H9 (cell line): Measurements from ENCODE around the gene KSR1. TPM values are rescaled to one million over a fixed set of nuclear protein-coding genes. Genes with fewer than 3 reads are reported as not detected.

ENCODE experiments used
- DNase-seq: peaks from one replicate; pipeline ENCODE4 v3.0.0-alpha.2; 2017
- H2AFZ ChIP-seq: one replicate; pipeline ENCODE4 v1.6.1; 2013; ENCODE audit warnings: mild to moderate bottlenecking, low read length, control low read depth, moderate library complexity
- H2AK5ac ChIP-seq: 2 replicates; pipeline ENCODE4 v1.6.1; 2013; ENCODE audit warnings: low read length, control low read depth, mixed read lengths; ENCODE audit not compliant: insufficient read length
- H2BK120ac ChIP-seq: one replicate; pipeline ENCODE4 v1.6.1; 2013; ENCODE audit warnings: low read depth, mild to moderate bottlenecking, low read length, control low read depth, inconsistent platforms; ENCODE audit not compliant: poor library complexity, severe bottlenecking
- H2BK12ac ChIP-seq: 2 replicates; pipeline ENCODE4 v1.6.1; 2013; ENCODE audit warnings: low read length, control low read depth, mixed read lengths, low read depth; ENCODE audit not compliant: insufficient read length
- H2BK15ac ChIP-seq: 2 replicates; pipeline ENCODE4 v1.6.1; 2013; ENCODE audit warnings: low read depth, low read length, control low read depth
- H2BK20ac ChIP-seq: one replicate; pipeline ENCODE4 v1.6.1; 2013; ENCODE audit warnings: low read depth, mild to moderate bottlenecking, low read length, control low read depth, inconsistent platforms; ENCODE audit not compliant: poor library complexity, severe bottlenecking
- H2BK5ac ChIP-seq: 2 replicates; pipeline ENCODE4 v1.6.1; 2013; ENCODE audit warnings: low read length, control low read depth, mixed read lengths; ENCODE audit not compliant: insufficient read length
- H3K14ac ChIP-seq: 2 replicates; pipeline ENCODE4 v1.6.1; 2013; ENCODE audit warnings: low read length, control low read depth; ENCODE audit not compliant: insufficient read depth
- H3K18ac ChIP-seq: 2 replicates; pipeline ENCODE4 v1.6.1; 2013; ENCODE audit warnings: low read depth, mild to moderate bottlenecking, mixed read lengths, low read length, control low read depth; ENCODE audit not compliant: insufficient read length
- H3K23ac ChIP-seq: 2 replicates; pipeline ENCODE4 v1.6.1; 2013; ENCODE audit warnings: low read length, control low read depth, mixed read lengths, low read depth; ENCODE audit not compliant: insufficient read length
- H3K23me2 ChIP-seq: 2 replicates; pipeline ENCODE4 v1.6.1; 2013; ENCODE audit warnings: low read depth, mild to moderate bottlenecking, mixed read lengths, low read length, control low read depth; ENCODE audit not compliant: insufficient read length, poor library complexity, severe bottlenecking
- H3K27ac ChIP-seq: 2 replicates; pipeline ENCODE4 v1.5.1; 2013; ENCODE audit warnings: low read length, control low read depth, mixed read lengths, low read depth; ENCODE audit not compliant: insufficient read length
- H3K27me3 ChIP-seq: 2 replicates; pipeline ENCODE4 v1.6.1; 2013; ENCODE audit warnings: low read length, control low read depth, inconsistent platforms; ENCODE audit not compliant: insufficient read depth
- H3K4ac ChIP-seq: 2 replicates; pipeline ENCODE4 v1.6.1; 2013; ENCODE audit warnings: low read depth, mild to moderate bottlenecking, control low read depth, inconsistent platforms, low read length, moderate library complexity
- H3K4me1 ChIP-seq: 2 replicates; pipeline ENCODE4 v1.6.1; 2013; ENCODE audit warnings: low read length, control low read depth, inconsistent platforms; ENCODE audit not compliant: insufficient read depth
- H3K4me2 ChIP-seq: 2 replicates; pipeline ENCODE4 v1.6.1; 2013; ENCODE audit warnings: low read length, control low read depth, mixed read lengths; ENCODE audit not compliant: insufficient read length, insufficient read depth
- H3K56ac ChIP-seq: 2 replicates; pipeline ENCODE4 v1.6.1; 2013; ENCODE audit warnings: low read depth, mild to moderate bottlenecking, mixed read lengths, low read length, control low read depth; ENCODE audit not compliant: insufficient read length
- H3K79me1 ChIP-seq: 2 replicates; pipeline ENCODE4 v1.6.1; 2013; ENCODE audit warnings: low read depth, mild to moderate bottlenecking, moderate library complexity, low read length, control low read depth, inconsistent platforms; ENCODE audit not compliant: insufficient read depth, poor library complexity, severe bottlenecking
- H3K79me2 ChIP-seq: 2 replicates; pipeline ENCODE4 v1.6.1; 2013; ENCODE audit warnings: low read length, control low read depth, inconsistent platforms; ENCODE audit not compliant: insufficient read depth
- H3K9ac ChIP-seq: 2 replicates; pipeline ENCODE4 v1.6.1; 2013; ENCODE audit warnings: low read length, control low read depth, mixed read lengths; ENCODE audit not compliant: insufficient read length; ENCODE audit errors: extremely low read depth
- H3K9me3 ChIP-seq: one replicate; pipeline ENCODE4 v1.6.1; 2013; ENCODE audit warnings: low read depth, low read length, inconsistent platforms; ENCODE audit not compliant: control insufficient read depth
- H3T11ph ChIP-seq: one replicate; pipeline ENCODE4 v1.6.1; 2013; ENCODE audit warnings: mild to moderate bottlenecking, low read length, control low read depth, inconsistent platforms
- H4K20me1 ChIP-seq: one replicate; pipeline ENCODE4 v1.6.1; 2013; ENCODE audit not compliant: control insufficient read depth, insufficient read length, insufficient read depth
- H4K5ac ChIP-seq: 2 replicates; pipeline ENCODE4 v1.6.1; 2013; ENCODE audit warnings: low read depth, mild to moderate bottlenecking, mixed read lengths, low read length, control low read depth; ENCODE audit not compliant: insufficient read length
- H4K8ac ChIP-seq: replicated peaks from 2 replicates; pipeline ENCODE4 v1.6.1; 2013; ENCODE audit warnings: low read length, control low read depth, mixed read lengths, low read depth; ENCODE audit not compliant: insufficient read length
- H4K91ac ChIP-seq: 2 replicates; pipeline ENCODE4 v1.6.1; 2013; ENCODE audit warnings: low read depth, mild to moderate bottlenecking, moderate library complexity, mixed read lengths, low read length, control low read depth; ENCODE audit not compliant: insufficient read length
- H3K27ac Mint-ChIP-seq, 3 experiments: 2 replicates in 2 of 3; 3 replicates in 1 of 3; pipeline ENCODE4 v1.8.0; 2020 to 2021; ENCODE audit warnings: mixed read lengths in 3 of 3, mild to moderate bottlenecking in 1 of 3, moderate library complexity in 1 of 3
- H3K27me3 Mint-ChIP-seq: 2 replicates; pipeline ENCODE4 v1.8.0; 2021; ENCODE audit warnings: low read depth, mild to moderate bottlenecking, moderate library complexity, mixed read lengths
- H3K36me3 Mint-ChIP-seq, 3 experiments: 2 replicates in 2 of 3; 3 replicates in 1 of 3; pipeline ENCODE4 v1.8.0; 2020 to 2021; ENCODE audit warnings: low read depth in 3 of 3, mixed read lengths in 3 of 3; ENCODE audit not compliant: insufficient read depth in 1 of 3
- H3K4me1 Mint-ChIP-seq, 2 experiments: 2 replicates each; pipeline ENCODE4 v1.8.0; 2020; ENCODE audit warnings: mixed read lengths in 2 of 2
- H3K4me3 Mint-ChIP-seq, 2 experiments: 2 replicates in 1 of 2; 3 replicates in 1 of 2; pipeline ENCODE4 v1.8.0; 2020 to 2021; ENCODE audit warnings: mild to moderate bottlenecking in 2 of 2, mixed read lengths in 2 of 2, moderate library complexity in 1 of 2
- H3K9me3 Mint-ChIP-seq, 2 experiments: 2 replicates in 1 of 2; 3 replicates in 1 of 2; pipeline ENCODE4 v1.8.0; 2020; ENCODE audit warnings: mild to moderate bottlenecking in 2 of 2, mixed read lengths in 2 of 2, moderate library complexity in 1 of 2
- WGBS: extraction: QIAGEN DNeasy Blood & Tissue Kit; methylation state at CpG from one replicate; pipeline ENCODE4 v1.1.7; 2013; ENCODE audit warnings: missing lambda C conversion rate, low lambda C conversion rate, mixed read lengths; ENCODE audit not compliant: insufficient read length; ENCODE audit errors: extremely low coverage; 5-methylcytosine and 5-hydroxymethylcytosine counted together
- total RNA-seq: library from RNA; stranded (reverse); gene quantifications from 2 replicates; pipeline ENCODE4 v1.2.1, GENCODE V29; 2021
- TF ChIP-seq, protein P1 (sequence below): fragments of 200-600 bp; sonication (generic); conservative IDR thresholded peaks from 3 replicates; pipeline ENCODE4 v1.8.0; 2021; ENCODE audit warnings: antibody characterized with exemption, mild to moderate bottlenecking

The KSR1 gene
- total RNA-seq, 1 experiment from 2014 or later, result 44.9 TPM

GRCh38 chr17:27602721-27603420, 146.6 kb downstream of the KSR1 start:
- Histone ChIP-seq H3K23ac (no peak overlapping the region), H3K79me1 (no peaks in the 10 kb centered on the region), H2BK15ac (no peak overlapping the region), H4K5ac (no peak overlapping the region), H4K8ac (no peak overlapping the region), H3K14ac (no peak overlapping the region; the same call in 1 of the 2 replicates), H2BK5ac (no peak overlapping the region), H2BK12ac (no peak overlapping the region), H3K4ac (no peak overlapping the region), H3K9ac (no peak overlapping the region), H4K20me1 (no peaks in the 10 kb centered on the region), H3K9me3 (no peaks in the 10 kb centered on the region), H2AK5ac (no peak overlapping the region), H3K27me3 (no peaks in the 10 kb centered on the region), H3T11ph (no peak overlapping the region), H2BK120ac (no peak overlapping the region), H3K18ac (no peak overlapping the region), H2BK20ac (no peak overlapping the region), H4K91ac (no peak overlapping the region), H3K23me2 (no peaks in the 10 kb centered on the region), H3K56ac (no peak overlapping the region), H2AFZ (no peak overlapping the region), H3K79me2 (no peaks in the 10 kb centered on the region), H3K4me2 (no peak overlapping the region), H3K27ac (no peak overlapping the region), H3K4me1 (no peaks in the 10 kb centered on the region)
- Mint-ChIP-seq H3K36me3 (peaks cover 6 to 36% (median 24%) of the 10 kb centered on the region in 3 experiments; a peak in 6 of 7 replicates), H3K4me3 (no peak overlapping the region; a peak in 1 of 5 replicates), H3K9me3 (no peaks in the 10 kb centered on the region), H3K4me1 (peaks cover 6 to 8% of the 10 kb centered on the region in 2 experiments), H3K27ac (peak overlapping the region in 1 of 3 experiments; percentile 89; a peak in 2 of 7 replicates), H3K27me3 (no peaks in the 10 kb centered on the region)
- TF ChIP-seq, protein P1, sequence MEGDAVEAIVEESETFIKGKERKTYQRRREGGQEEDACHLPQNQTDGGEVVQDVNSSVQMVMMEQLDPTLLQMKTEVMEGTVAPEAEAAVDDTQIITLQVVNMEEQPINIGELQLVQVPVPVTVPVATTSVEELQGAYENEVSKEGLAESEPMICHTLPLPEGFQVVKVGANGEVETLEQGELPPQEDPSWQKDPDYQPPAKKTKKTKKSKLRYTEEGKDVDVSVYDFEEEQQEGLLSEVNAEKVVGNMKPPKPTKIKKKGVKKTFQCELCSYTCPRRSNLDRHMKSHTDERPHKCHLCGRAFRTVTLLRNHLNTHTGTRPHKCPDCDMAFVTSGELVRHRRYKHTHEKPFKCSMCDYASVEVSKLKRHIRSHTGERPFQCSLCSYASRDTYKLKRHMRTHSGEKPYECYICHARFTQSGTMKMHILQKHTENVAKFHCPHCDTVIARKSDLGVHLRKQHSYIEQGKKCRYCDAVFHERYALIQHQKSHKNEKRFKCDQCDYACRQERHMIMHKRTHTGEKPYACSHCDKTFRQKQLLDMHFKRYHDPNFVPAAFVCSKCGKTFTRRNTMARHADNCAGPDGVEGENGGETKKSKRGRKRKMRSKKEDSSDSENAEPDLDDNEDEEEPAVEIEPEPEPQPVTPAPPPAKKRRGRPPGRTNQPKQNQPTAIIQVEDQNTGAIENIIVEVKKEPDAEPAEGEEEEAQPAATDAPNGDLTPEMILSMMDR, result peak; percentile 94
- peak; percentile 93 for DNase-seq
- WGBS, result no CpG with 5 or more reads among the region's 15 CpGs
